ENCODE measurements around the gene CEP72.

DNA sequence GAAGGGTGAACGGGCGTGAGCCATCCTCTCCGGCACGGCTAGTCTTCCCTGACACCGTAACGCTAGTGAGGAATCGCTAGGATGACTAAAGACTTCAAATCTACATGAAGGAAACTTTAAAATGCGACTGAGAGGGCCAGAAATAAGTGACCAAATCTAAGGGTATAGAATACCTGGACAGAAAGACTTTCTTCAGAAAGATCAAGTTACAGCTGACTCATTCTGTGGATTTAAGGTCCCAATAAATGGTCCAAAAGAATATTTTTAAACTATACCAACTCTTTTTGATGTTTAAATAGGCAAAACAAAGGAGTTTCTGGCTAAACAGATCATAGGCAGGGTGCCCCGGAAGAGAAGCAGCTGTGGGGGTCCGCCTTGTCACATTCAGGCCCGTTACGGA, 38.9 kb upstream of the CEP72 start:
- TF ChIP-seq POLR2A (IDR thresholded peaks at IDR 0.05; ENCODE audit: extremely low read depth, insufficient read length) (no peak), CTCF (IDR thresholded peaks at IDR 0.05; ENCODE audit: low read depth, low read length) (no peak), MYC (IDR thresholded peaks at IDR 0.05; ENCODE audit: low read depth, low read length) (no peak)

Data from NB4 (cell line).